Spleen (tissue), 11 donors: Measurements from ENCODE around the gene ZNF331. TPM values are rescaled to one million over a fixed set of nuclear protein-coding genes. Genes with fewer than 3 reads are reported as not detected.

Experiments
- DNase-seq: peaks from one replicate; pipeline ENCODE4 v3.0.0-alpha.2; 2020
- H3K27ac ChIP-seq, 8 donors: fragments of 200-600 bp; sonication (generic) in 7 of 8; 1 replicate in 4 of 8; 2 replicates in 4 of 8; pipeline versions ENCODE4 v1.5.0 to v1.8.0; 2016 to 2021; ENCODE audit warnings: inconsistent platforms in 4 of 8, mild to moderate bottlenecking in 4 of 8, moderate library complexity in 1 of 8
- H3K27me3 ChIP-seq, 7 donors: fragments of 200-600 bp; sonication (generic) in 6 of 7; replicated peaks in 1 of 7; 1 replicate in 4 of 7; 2 replicates in 3 of 7; pipeline versions ENCODE4 v1.5.0 to v1.8.0; 2016 to 2021; ENCODE audit warnings: inconsistent platforms in 3 of 7, mild to moderate bottlenecking in 1 of 7
- H3K36me3 ChIP-seq, 6 donors: fragments of 200-600 bp; sonication (generic) in 5 of 6; 1 replicate in 4 of 6; 2 replicates in 2 of 6; pipeline versions ENCODE4 v1.5.0 to v1.8.0; 2016 to 2021; ENCODE audit warnings: inconsistent platforms in 2 of 6
- H3K4me1 ChIP-seq, 6 donors: fragments of 200-600 bp; sonication (generic) in 5 of 6; 1 replicate in 3 of 6; 2 replicates in 3 of 6; pipeline versions ENCODE4 v1.5.0 to v1.8.0; 2016 to 2021; ENCODE audit warnings: inconsistent platforms in 3 of 6
- H3K4me3 ChIP-seq, 8 donors: fragments of 200-600 bp; sonication (generic) in 7 of 8; 1 replicate in 4 of 8; 2 replicates in 4 of 8; pipeline versions ENCODE4 v1.5.0 to v1.8.0; 2016 to 2021; ENCODE audit warnings: inconsistent platforms in 4 of 8, mild to moderate bottlenecking in 4 of 8, moderate library complexity in 2 of 8
- H3K9me3 ChIP-seq, 8 donors: fragments of 200-600 bp; sonication (generic) in 7 of 8; 1 replicate in 4 of 8; 2 replicates in 4 of 8; pipeline versions ENCODE4 v1.5.0 to v1.8.0; 2016 to 2021; ENCODE audit warnings: inconsistent platforms in 4 of 8
- CTCF ChIP-seq, 11 experiments: fragments of 200-600 bp in 7 of 11; fragments of 450-650 bp in 4 of 11; sonication (generic) in 4 of 11; IDR thresholded peaks in 8 of 11; conservative IDR thresholded peaks in 3 of 11; 1 replicate in 7 of 11; 2 replicates in 4 of 11; pipeline versions ENCODE4 v1.4.0 to v1.8.0; 2016 to 2021; ENCODE audit warnings: antibody characterized with exemption in 11 of 11, inconsistent platforms in 4 of 11, mild to moderate bottlenecking in 1 of 11
- POLR2A ChIP-seq, 3 donors: fragments of 450-650 bp; IDR thresholded peaks; one replicate each; pipeline ENCODE4 v1.5.1; 2017; ENCODE audit warnings: antibody characterized with exemption in 3 of 3, mild to moderate bottlenecking in 1 of 3
- POLR2AphosphoS5 ChIP-seq, 3 donors: sonication (generic); formaldehyde crosslinking; IDR thresholded peaks; one replicate each; pipeline ENCODE4 v1.5.1; 2017; ENCODE audit warnings: antibody characterized with exemption in 3 of 3
- WGBS, 5 donors: extraction: QIAGEN DNeasy Blood & Tissue Kit in 3 of 5; methylation state at CpG; one replicate each; pipeline versions ENCODE4 v1.1.5 to v1.1.7; 2013 to 2018; 5-methylcytosine and 5-hydroxymethylcytosine counted together
- intact Hi-C: fragments of 100-400 bp; cut with DNase I; formaldehyde crosslinking; loops from one replicate; pipeline ENCODE4 v1.15.0; 2023; ENCODE audit warnings: low total_unique reads
- polyA plus RNA-seq, 3 donors: library from polyadenylated mRNA; stranded (reverse); fragments of 200-250 nt; gene quantifications; one replicate each; pipeline ENCODE4 v1.2.1, GENCODE V29; 2013
- total RNA-seq, 7 donors: library from RNA; depleted of rRNA in 3 of 7; stranded (reverse); fragments of >200 nt in 3 of 7; fragmentation: NEBNext Ultra II Directional in 4 of 7; extraction: Animal tissue kit (Norgen Biotek cat#: 25700) in 4 of 7; gene quantifications; one replicate each; pipeline versions ENCODE4 v1.1.0 to v1.2.1, GENCODE V29; 2016 to 2021
- donor health status: healthy with polysubstance abuse.
- donor health status: DM: no; HTN: no; CAD: no; lungs with moderate emphysema.
- donor health status: DM: no; HTN: no; CAD: no.
- donor health status: Bipolar disorder and iron deficiency.
- donor health status: healthy.
- donor health status: DM: no; HTN: no; CAD: no.
- donor health status: DM: yes; HTN: yes; CAD: no.

ZNF331 gene
- total and polyA plus RNA-seq, 10 donors = 9.4 to 31.1 (median 23.5) TPM

DNA sequence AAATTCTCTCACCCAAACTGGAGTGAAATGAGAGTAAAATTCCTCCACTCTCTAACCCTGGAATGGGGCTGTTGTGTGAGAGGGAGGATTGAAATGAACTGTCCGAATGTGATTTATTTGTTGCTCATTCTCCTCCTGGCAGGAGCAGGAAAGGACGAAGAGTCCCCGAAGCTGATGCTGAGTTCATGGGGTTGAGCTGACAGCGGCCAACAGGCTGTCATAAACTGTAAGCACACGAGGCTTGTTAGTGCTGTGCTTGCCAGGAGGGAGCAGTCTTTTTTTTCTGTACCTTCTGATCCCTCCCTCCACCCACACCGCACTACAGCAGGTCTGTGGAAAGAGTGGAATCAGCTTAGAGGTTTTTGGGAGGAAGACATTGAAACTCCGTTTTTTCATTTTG lies 33.1 kb upstream of the ZNF331 start:
- Histone ChIP-seq H3K4me3 (no peak overlapping the region), H3K9me3 (peaks cover 0 to 29% (median 3%) of the 10 kb centered on the region in 8 donors), H3K27ac (no peak overlapping the region), H3K27me3 (peaks cover 0 to 19% (median 0%) of the 10 kb centered on the region in 7 donors), H3K36me3 (no peaks in the 10 kb centered on the region), H3K4me1 (peaks cover 0 to 2% (median 0%) of the 10 kb centered on the region in 6 donors)
- DNase-seq = no peak
- intact Hi-C loops = no loop called here
- 44 to 58% (median 48%) methylated on average over 7 of the region's 7 CpGs for WGBS, 5 donors
- TF ChIP-seq CTCF (IDR thresholded peaks at IDR 0.05 in 8 of 11, conservative IDR thresholded peaks at IDR 0.05 in 3 of 11) (no peak), POLR2AphosphoS5 (IDR thresholded peaks at IDR 0.05) (no peak), POLR2A (IDR thresholded peaks at IDR 0.05) (no peak)

- peaks cover 0 to 2% (median 0%) of the 10 kb centered on the region in 6 donors for H3K4me1 ChIP-seq
- H3K4me3 ChIP-seq = no peak overlapping the region
- WGBS, 5 donors = 69 to 88% (median 75%) methylated on average over 5 to 8 of the region's 8 CpGs
- H3K27me3 ChIP-seq = peaks cover 0 to 19% (median 0%) of the 10 kb centered on the region in 7 donors
- TF ChIP-seq POLR2A (IDR thresholded peaks at IDR 0.05) (no peak), POLR2AphosphoS5 (IDR thresholded peaks at IDR 0.05) (no peak), CTCF (IDR thresholded peaks at IDR 0.05 in 8 of 11, conservative IDR thresholded peaks at IDR 0.05 in 3 of 11) (no peak)
- no peaks in the 10 kb centered on the region for H3K36me3 ChIP-seq
- H3K9me3 ChIP-seq = peaks cover 0 to 14% (median 0%) of the 10 kb centered on the region in 8 donors
- DNase-seq = no peak
- no peak overlapping the region for H3K27ac ChIP-seq
- intact Hi-C loops = no loop called here
These were observed 31.2 kb upstream of the ZNF331 start for GRCh38 chr19:53506728-53507127.

DNA sequence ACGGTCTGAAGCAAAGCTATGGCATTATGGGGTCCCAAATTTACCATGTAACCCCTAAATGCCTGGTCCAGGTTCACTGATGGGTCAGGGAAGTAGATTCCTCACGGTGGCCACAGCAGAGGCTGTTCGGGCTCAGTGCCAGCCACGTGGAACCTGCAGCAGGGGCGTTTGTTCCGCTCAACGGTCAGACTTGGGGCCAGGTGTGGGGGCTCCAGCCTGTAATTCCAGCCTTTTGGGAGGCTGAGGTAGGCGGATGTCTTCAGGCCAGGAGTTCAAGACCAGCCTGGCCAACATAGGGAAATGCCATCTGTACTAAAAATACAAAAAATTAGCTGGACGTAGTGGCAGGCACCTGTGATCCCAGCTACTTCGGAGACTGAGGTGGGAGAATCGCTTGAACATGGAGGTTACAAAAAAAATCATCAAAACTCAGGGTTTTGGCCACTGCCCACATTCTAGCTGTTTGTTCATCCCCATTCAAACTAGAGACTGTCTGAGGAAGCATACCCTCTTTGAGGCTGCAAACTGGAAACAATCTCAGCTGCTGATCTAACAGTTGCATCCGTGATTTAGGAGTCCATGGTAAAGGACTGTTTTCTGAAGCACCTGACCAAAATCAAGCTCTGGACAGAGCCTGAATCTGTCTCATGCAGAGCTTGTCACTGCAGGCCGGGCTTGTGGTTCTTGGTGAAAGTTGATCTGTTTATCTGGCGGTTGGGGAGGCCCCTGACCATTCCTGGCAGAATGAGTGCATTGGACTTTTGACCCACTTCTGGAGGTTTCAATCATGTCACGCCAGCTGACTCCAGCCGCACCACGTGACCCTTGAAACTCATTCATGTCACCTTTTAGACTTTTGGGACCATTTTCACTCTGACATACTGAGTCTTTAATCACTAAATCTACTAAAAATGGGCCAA lies 30.2 kb upstream of the ZNF331 start:
- Histone ChIP-seq H3K27ac (no peak overlapping the region), H3K4me3 (no peak overlapping the region), H3K36me3 (no peaks in the 10 kb centered on the region), H3K9me3 (peaks cover 0 to 14% (median 0%) of the 10 kb centered on the region in 8 donors), H3K4me1 (peaks cover 0 to 5% (median 0%) of the 10 kb centered on the region in 6 donors), H3K27me3 (peaks cover 0 to 19% (median 0%) of the 10 kb centered on the region in 7 donors)
- WGBS, 5 donors = 72 to 88% (median 78%) methylated on average over 17 of the region's 17 CpGs
- intact Hi-C loops = no loop called here
- no peak for DNase-seq
- no peak for TF ChIP-seq POLR2A (IDR thresholded peaks at IDR 0.05)
- no peak for TF ChIP-seq CTCF (IDR thresholded peaks at IDR 0.05 in 8 of 11, conservative IDR thresholded peaks at IDR 0.05 in 3 of 11)
- TF ChIP-seq POLR2AphosphoS5 (IDR thresholded peaks at IDR 0.05) = no peak

- peaks cover 0 to 8% (median 0%) of the 10 kb centered on the region in 7 donors for H3K27me3 ChIP-seq
- TF ChIP-seq POLR2AphosphoS5 (IDR thresholded peaks at IDR 0.05) (no peak), POLR2A (IDR thresholded peaks at IDR 0.05) (no peak), CTCF (IDR thresholded peaks at IDR 0.05 in 8 of 11, conservative IDR thresholded peaks at IDR 0.05 in 3 of 11) (no peak)
- H3K36me3 ChIP-seq = no peaks in the 10 kb centered on the region
- intact Hi-C loops = no loop called here
- H3K4me3 ChIP-seq = no peak overlapping the region
- H3K4me1 ChIP-seq = peaks cover 0 to 5% (median 0%) of the 10 kb centered on the region in 6 donors
- H3K9me3 ChIP-seq = peaks cover 0 to 10% (median 0%) of the 10 kb centered on the region in 8 donors
- H3K27ac ChIP-seq = no peak overlapping the region
- WGBS, 5 donors = 52 to 72% (median 66%) methylated on average over 3 of the region's 3 CpGs
- no peak for DNase-seq
These were observed 28.5 kb upstream of the ZNF331 start for GRCh38 chr19:53509443-53509842.
